ENCODE results near the gene OR2M2.

Gene OR2M2

GRCh38 chr1:248174521-248174920 is at the start of gene OR2M2:
Gene OR2M2, plus strand, starts transcription at chr1:248174821. Its CDS starts 5,165 bp downstream, at chr1:248179986.
- DNase-seq = no peak

DNA sequence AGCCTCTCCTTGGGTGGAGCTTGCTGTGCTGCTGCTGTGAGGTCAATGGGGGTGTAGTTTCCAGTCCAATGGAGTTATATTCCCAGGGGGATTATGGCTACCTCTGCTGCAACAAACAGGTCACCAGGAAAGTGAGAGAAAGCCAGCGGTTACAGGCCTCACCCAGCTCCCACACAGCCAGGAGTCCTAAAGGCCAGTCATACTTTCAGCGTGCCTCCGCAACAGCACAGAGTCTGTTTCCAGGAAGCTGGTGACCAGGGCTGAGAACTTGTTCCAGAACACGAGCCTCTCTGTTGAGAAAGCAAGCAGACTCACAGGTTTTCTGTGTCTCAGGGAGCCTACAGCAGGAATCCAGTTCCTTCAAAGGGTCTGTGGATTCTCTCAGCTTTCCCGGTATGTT is 47.0 kb upstream of the OR2M2 start:
- no peak for DNase-seq

DNA sequence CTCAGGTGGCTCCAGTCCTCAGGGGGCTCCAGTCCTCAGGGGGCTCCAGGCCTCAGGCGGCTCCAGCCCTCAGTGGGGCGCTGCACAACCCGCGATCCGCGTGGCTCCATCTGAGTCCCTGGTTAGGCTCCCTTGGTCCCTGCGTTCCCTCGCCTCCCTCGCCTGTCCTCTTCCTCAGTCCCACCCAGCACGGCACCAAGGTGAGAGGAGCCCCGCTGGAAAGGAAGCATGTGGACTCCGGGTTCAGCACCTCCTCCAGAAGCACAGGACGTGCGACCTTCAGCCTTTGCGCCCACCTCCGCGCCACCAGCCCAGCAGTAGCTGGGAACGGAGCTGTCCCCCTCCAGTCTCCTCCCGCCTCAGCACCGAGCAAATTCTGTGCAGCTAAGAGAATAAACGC is 37.8 kb upstream of the OR2M2 start:
- no peak for DNase-seq

DNA sequence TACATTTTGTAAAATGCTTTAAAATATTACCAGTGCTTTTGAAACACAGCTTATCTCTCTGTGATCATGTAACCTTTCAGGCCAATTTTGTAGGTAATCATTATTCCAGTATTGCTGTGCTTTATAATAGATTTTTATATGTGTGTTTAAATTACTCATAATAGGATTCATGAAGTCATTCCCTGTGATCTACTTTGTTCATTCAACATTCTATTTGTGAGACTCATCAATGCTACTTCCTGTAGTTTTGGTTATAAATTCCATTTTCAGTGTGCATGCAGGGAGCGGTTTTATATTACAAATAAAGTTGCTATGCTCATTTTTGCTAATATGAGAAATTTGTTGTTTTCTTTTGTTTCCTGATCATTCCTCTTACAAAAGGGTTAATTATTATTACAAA is 33.8 kb upstream of the OR2M2 start:
- DNase-seq = no peak

DNA sequence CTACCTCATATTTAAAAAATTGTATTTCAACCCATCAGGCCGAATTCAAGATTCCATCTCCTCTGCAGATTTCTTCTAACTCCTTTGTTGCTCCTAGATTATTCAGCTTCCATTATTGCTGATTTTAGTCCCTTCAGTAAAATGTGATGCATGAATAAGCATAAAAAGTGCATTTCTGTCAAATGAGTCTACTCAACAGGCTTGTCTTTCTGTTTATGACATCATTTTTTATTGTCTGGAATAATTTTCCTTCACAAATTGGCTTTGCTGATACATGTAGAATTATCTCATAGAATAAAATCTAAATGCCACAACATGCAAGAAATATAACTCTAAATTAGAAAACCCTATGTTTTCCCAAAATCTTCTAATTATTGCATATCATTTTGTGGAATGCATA is 31.3 kb upstream of the OR2M2 start:
- no peak for DNase-seq

DNA sequence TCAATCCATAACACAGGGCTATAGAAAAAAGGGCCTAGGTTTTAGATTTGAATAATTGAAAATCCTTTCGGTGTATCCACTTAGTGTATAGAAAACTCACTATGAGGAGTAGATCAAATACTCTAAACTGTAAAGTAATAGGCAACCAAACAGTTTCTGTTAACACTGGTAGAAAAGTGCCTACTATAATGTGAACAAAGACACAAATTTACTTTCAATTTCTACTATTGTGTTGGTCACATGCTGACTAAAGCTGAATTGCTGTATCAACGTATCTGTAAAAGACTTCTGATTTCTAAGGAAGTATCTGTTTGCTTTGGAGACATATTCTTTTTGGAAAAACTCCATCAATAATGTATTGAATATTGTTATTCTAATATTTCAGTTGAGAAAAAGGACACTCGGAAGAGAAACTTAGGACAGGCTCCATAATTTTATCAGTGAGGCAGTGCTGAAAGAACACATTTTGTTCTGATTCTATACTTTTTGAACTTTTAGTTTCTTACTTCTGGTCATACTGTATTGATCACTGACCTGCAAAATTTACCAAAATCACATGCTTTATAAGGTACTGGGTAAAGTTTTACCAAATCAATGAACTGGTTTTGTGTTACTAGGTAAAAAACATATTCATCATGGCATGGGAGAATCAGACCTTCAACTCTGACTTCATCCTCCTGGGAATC is 30.0 kb upstream of the OR2M2 start, which contains the start of gene OR2M5:
Gene OR2M5 (plus strand): TSS at position 636 of the 686 bp plus-strand sequence. CDS start 0 bp downstream, at position 636.
- DNase-seq = no peak

DNA sequence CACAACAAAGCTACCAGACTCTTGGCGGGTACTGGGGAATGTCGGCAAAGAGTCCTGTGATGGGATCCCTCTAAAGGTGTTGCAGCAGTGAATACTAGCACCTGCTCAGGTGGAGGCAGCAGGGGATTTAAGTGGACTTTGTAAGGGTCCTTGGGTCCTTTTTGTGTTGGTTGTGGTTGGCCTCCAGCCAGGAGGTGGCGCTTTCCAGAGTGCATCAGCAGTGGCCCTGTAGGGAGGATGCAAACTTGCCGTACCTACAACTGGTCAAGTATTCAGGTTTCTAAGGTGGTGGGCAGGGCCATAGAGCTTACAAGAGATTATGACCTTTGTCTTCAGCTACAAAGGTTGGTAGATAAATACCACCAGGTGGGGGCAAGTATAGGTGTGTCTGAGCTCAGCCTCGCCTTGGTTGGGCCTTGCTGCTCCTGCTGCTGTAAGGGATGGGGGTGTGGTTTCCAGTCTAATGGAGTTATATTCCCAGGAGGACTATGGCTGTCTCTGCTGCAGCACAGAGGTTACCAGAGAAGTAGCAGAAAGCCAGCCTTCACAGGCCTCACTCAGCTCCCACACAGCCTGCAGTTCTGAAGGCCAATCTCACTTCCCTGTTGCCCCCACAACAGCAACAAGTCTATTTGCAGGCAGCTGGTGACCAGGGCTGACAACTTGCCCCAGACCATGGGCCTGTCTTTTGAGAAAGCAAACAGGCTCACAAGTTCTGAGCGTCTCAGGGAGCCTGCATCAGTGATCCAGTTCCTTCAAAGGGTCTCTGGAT is 22.4 kb upstream of the OR2M2 start:
- DNase-seq = no peak

GRCh38 chr1:248155927-248156326 is 18.7 kb upstream of the OR2M2 start:
- no peak for DNase-seq

DNA sequence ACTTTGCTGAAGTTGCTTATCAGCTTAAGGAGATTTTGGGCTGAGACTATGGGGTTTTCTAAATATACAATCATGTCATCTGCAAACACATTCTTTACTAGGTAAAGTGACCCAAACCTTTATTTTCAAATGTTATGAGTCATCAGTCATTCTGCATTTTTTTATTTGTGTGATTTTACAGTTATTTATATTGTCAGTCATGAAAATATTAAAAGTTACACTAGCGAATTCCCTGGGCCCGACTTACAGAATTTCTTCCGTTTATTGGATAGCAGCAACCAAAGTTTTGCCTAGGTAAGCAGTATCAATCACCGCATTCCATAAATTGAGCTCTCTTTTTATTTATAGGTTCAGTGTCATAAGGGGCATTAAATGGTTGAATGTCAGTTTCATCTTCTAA is 15.9 kb upstream of the OR2M2 start:
- no peak for DNase-seq

- DNase-seq = no peak
These were observed 10.6 kb upstream of the OR2M2 start for GRCh38 chr1:248164031-248164430.

DNA sequence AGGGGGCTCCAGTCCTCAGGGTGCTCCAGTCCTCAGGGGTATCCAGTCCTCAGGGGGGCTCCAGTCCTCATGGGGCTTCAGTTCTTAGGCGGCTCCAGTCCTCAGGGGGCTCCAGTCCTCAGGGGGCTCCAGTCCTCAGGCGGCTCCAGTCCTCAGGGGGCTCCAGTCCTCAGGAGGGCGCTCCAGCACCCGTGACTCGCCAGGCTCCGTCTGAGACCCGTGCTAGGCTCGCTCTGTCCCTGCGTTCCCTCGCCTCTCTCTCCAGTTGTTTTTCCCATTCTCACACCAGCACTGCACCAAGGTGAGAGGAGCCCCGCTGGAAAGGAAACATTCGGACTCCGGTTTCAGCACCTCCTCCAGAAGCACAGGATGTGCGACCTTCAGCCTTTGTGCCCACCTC is 9.4 kb upstream of the OR2M2 start:
- DNase-seq = no peak

GRCh38 chr1:248183996-248184395 is 9.4 kb downstream of the OR2M2 start:
- DNase-seq = no peak

DNA sequence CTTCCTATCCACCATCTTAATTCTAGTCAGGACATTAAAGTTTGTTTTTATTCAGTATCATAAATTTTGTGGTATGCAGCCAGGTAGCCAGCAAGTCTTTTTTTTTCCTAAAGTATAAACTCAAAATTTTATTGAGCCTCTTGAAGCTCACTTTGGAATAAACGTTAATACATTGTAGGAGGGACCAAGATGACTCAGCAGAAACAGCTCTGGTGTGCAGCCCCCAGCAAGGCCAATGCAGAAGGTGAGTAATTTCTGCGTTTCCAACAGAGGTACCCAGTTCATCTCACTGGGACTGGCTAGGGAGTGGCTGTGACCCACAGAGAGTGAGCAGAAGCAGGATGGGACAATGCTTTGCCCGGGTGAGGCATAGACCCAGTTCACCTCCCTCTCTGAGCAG is 12.7 kb downstream of the OR2M2 start:
- DNase-seq = no peak

GRCh38 chr1:248189026-248189425 is 14.4 kb downstream of the OR2M2 start:
- DNase-seq = no peak

DNA sequence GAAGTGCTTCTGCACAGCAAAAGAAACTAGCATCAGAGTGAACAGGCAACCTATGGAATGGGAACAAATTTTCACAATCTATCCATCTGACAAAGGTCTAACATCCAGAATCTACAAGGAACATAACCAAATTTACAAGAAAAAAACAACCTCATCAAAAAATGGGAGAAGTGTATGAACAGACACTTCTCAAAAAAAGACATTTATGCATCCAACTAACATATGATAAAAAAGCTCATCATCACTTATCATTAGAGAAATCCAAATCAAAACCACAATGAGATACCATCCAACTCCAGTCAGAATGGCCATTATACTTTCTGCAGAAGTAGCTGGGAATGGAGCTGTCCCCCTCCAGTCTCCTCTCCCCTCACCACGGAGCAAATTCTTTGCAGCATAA is 19.5 kb downstream of the OR2M2 start:
- no peak for DNase-seq

- no peak for DNase-seq
These were observed 22.3 kb downstream of the OR2M2 start, which contains the start of gene OR2M3 for GRCh38 chr1:248196965-248197364. Gene OR2M3, plus strand, starts transcription at chr1:248197265. Its CDS starts 5,803 bp downstream, at chr1:248203068.

GRCh38 chr1:248215880-248216279 is 41.3 kb downstream of the OR2M2 start:
- DNase-seq = no peak

DNA sequence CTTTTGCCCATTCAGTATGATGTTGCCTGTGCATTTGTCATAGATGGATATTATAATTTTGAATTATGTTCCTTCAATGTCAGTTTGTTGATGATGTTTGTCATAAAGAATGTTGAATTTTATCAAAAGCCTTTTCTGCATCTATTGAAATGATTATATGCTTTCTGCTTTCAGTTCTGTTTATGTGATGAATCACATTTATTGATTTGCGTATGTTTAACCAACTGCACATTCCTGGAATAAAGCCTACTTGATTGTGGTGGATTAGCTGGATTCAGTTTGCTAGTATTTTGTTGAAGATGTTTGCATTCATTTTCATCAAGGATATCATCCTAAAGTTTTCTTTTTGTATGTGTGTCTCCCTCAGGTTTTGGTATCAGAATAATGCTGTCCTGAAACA is 50.9 kb downstream of the OR2M2 start:
- DNase-seq = no peak

GRCh38 chr1:248229360-248229908 is 54.8 kb downstream of the OR2M2 start:
- DNase-seq = no peak
